Motor neuron (in vitro differentiated cells): ENCODE results near the gene NPEPL1. TPM values are rescaled to one million over a fixed set of nuclear protein-coding genes. Genes with fewer than 3 reads are reported as not detected.

ENCODE experiments used
- ATAC-seq, 8 experiments: fragments of 200-7000 bp; cut with Tn5 transposase; replicated peaks in 6 of 8; 2 replicates each; pipeline ENCODE4 v1.8.0; 2021; ENCODE audit warnings: mild to moderate bottlenecking in 8 of 8, moderate library complexity in 8 of 8
- H3K27ac ChIP-seq, 2 donors: fragments of 250-450 bp; sonication (Bioruptor Pico); 2 replicates each; pipeline ENCODE4 v1.9.0; 2021; ENCODE audit warnings: antibody characterized with exemption in 2 of 2, mild to moderate bottlenecking in 2 of 2, moderate library complexity in 1 of 2
- H3K4me1 ChIP-seq, 2 donors: fragments of 250-450 bp; sonication (Bioruptor Pico); replicated peaks in 1 of 2; 2 replicates each; pipeline ENCODE4 v1.6.1; 2021; ENCODE audit warnings: antibody characterized with exemption in 2 of 2, mild to moderate bottlenecking in 2 of 2, moderate library complexity in 1 of 2
- H3K4me3 ChIP-seq, 5 donors: fragments of 250-450 bp; sonication (Bioruptor Pico); 2 replicates each; pipeline ENCODE4 v1.9.0; 2021; ENCODE audit warnings: antibody characterized with exemption in 5 of 5, mild to moderate bottlenecking in 5 of 5, moderate library complexity in 4 of 5
- WGBS, 10 experiments: fragments of 450-650 bp; shearing (Covaris generic); methylation state at CpG; one replicate each; pipeline ENCODE4 v1.0.0; 2022; 5-methylcytosine and 5-hydroxymethylcytosine counted together
- in situ Hi-C, 9 experiments: fragments of 400-800 bp; cut with MboI; loops; one replicate each; pipeline ENCODE4 v1.15.0; 2021; ENCODE audit warnings: low sequenced_read_pairs in 9 of 9, low pct_unique_long_range_greater_than_20kb in 2 of 9; ENCODE audit not compliant: unreplicated experiment in 9 of 9
- total RNA-seq, 8 experiments: library from RNA; unstranded; fragments of 300-600 nt; gene quantifications; 2 replicates each; pipeline versions ENCODE4 v1.2.3 to v1.2.4, GENCODE V29; 2022

Gene NPEPL1
- total RNA-seq, 8 experiments from 2014 or later: 5.4 to 31.1 (median 14.0) TPM

- Histone ChIP-seq H3K27ac (no peak overlapping the region), H3K4me3 (no peak overlapping the region), H3K4me1 (peaks cover 33 to 59% of the 10 kb centered on the region in 2 donors)
- WGBS, 10 experiments: 0 to 100% (median 68%) methylated on average over 1 to 3 of the region's 3 CpGs; no CpG with 5 or more reads in 2 of the 10 experiments
- in situ Hi-C loops: loop anchor here in 4 of 9 experiments (10.0 to 25.0 kb wide), 3 partner anchors 175 to 423 kb away; partner anchors contain the start of genes ANKRD60 (in 3 of the 4), GNAS (in 1 of the 4) and GNAS-AS1 (in 1 of the 4)
- ATAC-seq: no peak
Observed at GRCh38 chr20:58659841-58660240, 32.8 kb upstream of the NPEPL1 start.

GRCh38 chr20:58660855-58661597 is 31.6 kb upstream of the NPEPL1 start:
- in situ Hi-C loops: loop anchor here in 4 of 9 experiments (25.0 kb wide), 2 partner anchors 201 to 424 kb away; partner anchors contain the start of genes ANKRD60 (in 3 of the 4), GNAS (in 1 of the 4) and GNAS-AS1 (in 1 of the 4)
- ATAC-seq: no peak
- WGBS, 10 experiments: 69 to 92% (median 83%) methylated on average over 3 to 14 of the region's 14 CpGs; no CpG with 5 or more reads in 2 of the 10 experiments
- H3K27ac ChIP-seq: no peak overlapping the region
- H3K4me1 ChIP-seq: peaks cover 25 to 47% of the 10 kb centered on the region in 2 donors
- no peak overlapping the region for H3K4me3 ChIP-seq

- Histone ChIP-seq H3K4me3 (no peak overlapping the region), H3K27ac (no peak overlapping the region), H3K4me1 (peaks cover 21 to 39% of the 10 kb centered on the region in 2 donors)
- in situ Hi-C loops: loop anchor here in 4 of 9 experiments (25.0 kb wide), 2 partner anchors 200 to 425 kb away; partner anchors contain the start of genes ANKRD60 (in 3 of the 4), GNAS (in 1 of the 4) and GNAS-AS1 (in 1 of the 4)
- no peak for ATAC-seq
- WGBS, 10 experiments: 67 to 96% (median 89%) methylated on average over 1 to 10 of the region's 12 CpGs
Observed at GRCh38 chr20:58661598-58662473, 30.8 kb upstream of the NPEPL1 start.

- Histone ChIP-seq H3K4me3 (no peak overlapping the region), H3K4me1 (peaks cover 7 to 15% of the 10 kb centered on the region in 2 donors), H3K27ac (no peak overlapping the region)
- in situ Hi-C loops: loop anchor here in 4 of 9 experiments (25.0 kb wide), 2 partner anchors 198 to 427 kb away; partner anchors contain the start of genes ANKRD60 (in 3 of the 4), GNAS (in 1 of the 4) and GNAS-AS1 (in 1 of the 4)
- 70 to 100% (median 92%) methylated on average over 1 to 2 of the region's 2 CpGs for WGBS, 10 experiments
- no peak for ATAC-seq
Observed at GRCh38 chr20:58664331-58664730, 28.3 kb upstream of the NPEPL1 start.

GRCh38 chr20:58664883-58665282 is 27.7 kb upstream of the NPEPL1 start:
- Histone ChIP-seq H3K27ac (no peak overlapping the region), H3K4me1 (peaks cover 2 to 10% of the 10 kb centered on the region in 2 donors), H3K4me3 (no peak overlapping the region)
- ATAC-seq: no peak
- WGBS, 10 experiments: 67 to 100% (median 100%) methylated on average over 1 to 3 of the region's 5 CpGs; no CpG with 5 or more reads in 1 of the 10 experiments
- in situ Hi-C loops: loop anchor here in 4 of 9 experiments (25.0 kb wide), 2 partner anchors 197 to 428 kb away; partner anchors contain the start of genes ANKRD60 (in 3 of the 4), GNAS (in 1 of the 4) and GNAS-AS1 (in 1 of the 4)

- 67 to 94% (median 78%) methylated on average over 2 to 11 of the region's 11 CpGs; no CpG with 5 or more reads in 3 of the 10 experiments for WGBS, 10 experiments
- peaks cover 0 to 3% of the 10 kb centered on the region in 2 donors for H3K4me1 ChIP-seq
- no peak overlapping the region for H3K4me3 ChIP-seq
- H3K27ac ChIP-seq: no peak overlapping the region
- in situ Hi-C loops: loop anchor here in 4 of 9 experiments (25.0 kb wide), 2 partner anchors 197 to 428 kb away; partner anchors contain the start of genes ANKRD60 (in 3 of the 4), GNAS (in 1 of the 4) and GNAS-AS1 (in 1 of the 4)
- peak in 4 of 8 experiments; percentile 41 to 83 (median 58) for ATAC-seq
Observed at GRCh38 chr20:58665606-58666005, 27.0 kb upstream of the NPEPL1 start.

- no peak for ATAC-seq
- 80 to 100% (median 98%) methylated on average over 1 to 7 of the region's 7 CpGs; no CpG with 5 or more reads in 2 of the 10 experiments for WGBS, 10 experiments
- no peaks in the 10 kb centered on the region for H3K4me1 ChIP-seq
- no peak overlapping the region for H3K27ac ChIP-seq
- in situ Hi-C loops: loop anchor here in 4 of 9 experiments (25.0 kb wide), 2 partner anchors 196 to 429 kb away; partner anchors contain the start of genes ANKRD60 (in 3 of the 4), GNAS (in 1 of the 4) and GNAS-AS1 (in 1 of the 4)
- no peak overlapping the region for H3K4me3 ChIP-seq
Observed at GRCh38 chr20:58666702-58667101, 25.9 kb upstream of the NPEPL1 start.

- WGBS, 10 experiments: 90 to 100% (median 94%) methylated on average over 1 to 5 of the region's 5 CpGs; no CpG with 5 or more reads in 3 of the 10 experiments
- no peak overlapping the region for H3K27ac ChIP-seq
- no peaks in the 10 kb centered on the region for H3K4me1 ChIP-seq
- no peak for ATAC-seq
- in situ Hi-C loops: loop anchor here in 4 of 9 experiments (25.0 kb wide), 2 partner anchors 194 to 431 kb away; partner anchors contain the start of genes ANKRD60 (in 3 of the 4), GNAS (in 1 of the 4) and GNAS-AS1 (in 1 of the 4)
- no peak overlapping the region for H3K4me3 ChIP-seq
Observed at GRCh38 chr20:58667975-58668374, 24.6 kb upstream of the NPEPL1 start.

GRCh38 chr20:58668901-58669286 is 23.7 kb upstream of the NPEPL1 start:
- Histone ChIP-seq H3K4me1 (no peaks in the 10 kb centered on the region), H3K27ac (no peak overlapping the region), H3K4me3 (no peak overlapping the region)
- in situ Hi-C loops: loop anchor here in 4 of 9 experiments (25.0 kb wide), 2 partner anchors 193 to 432 kb away; partner anchors contain the start of genes ANKRD60 (in 3 of the 4), GNAS (in 1 of the 4) and GNAS-AS1 (in 1 of the 4)
- no peak for ATAC-seq
- 72 to 92% (median 73%) methylated on average over 2 to 5 of the region's 5 CpGs; no CpG with 5 or more reads in 5 of the 10 experiments for WGBS, 10 experiments

GRCh38 chr20:58669287-58670006 is 23.2 kb upstream of the NPEPL1 start:
- Histone ChIP-seq H3K4me3 (no peak overlapping the region), H3K4me1 (no peaks in the 10 kb centered on the region), H3K27ac (no peak overlapping the region)
- in situ Hi-C loops: loop anchor here in 4 of 9 experiments (25.0 kb wide), 2 partner anchors 193 to 432 kb away; partner anchors contain the start of genes ANKRD60 (in 3 of the 4), GNAS (in 1 of the 4) and GNAS-AS1 (in 1 of the 4)
- 26 to 100% (median 39%) methylated on average over 1 to 7 of the region's 16 CpGs; no CpG with 5 or more reads in 4 of the 10 experiments for WGBS, 10 experiments
- ATAC-seq: no peak

- WGBS, 10 experiments: 40 to 100% (median 100%) methylated on average over 1 of the region's 1 CpG; no CpG with 5 or more reads in 3 of the 10 experiments
- ATAC-seq: peak in 2 of 8 experiments; percentile 57 to 59
- Histone ChIP-seq H3K27ac (no peak overlapping the region), H3K4me1 (no peaks in the 10 kb centered on the region), H3K4me3 (no peak overlapping the region)
- in situ Hi-C loops: loop anchor here in 4 of 9 experiments (25.0 kb wide), 2 partner anchors 192 to 433 kb away; partner anchors contain the start of genes ANKRD60 (in 3 of the 4), GNAS (in 1 of the 4) and GNAS-AS1 (in 1 of the 4)
Observed at GRCh38 chr20:58670102-58670501, 22.5 kb upstream of the NPEPL1 start.
